ENCODE measurements around the gene CADM4. TPM values are rescaled to one million over a fixed set of nuclear protein-coding genes. Genes with fewer than 3 reads are reported as not detected.
"Not testable (repeated sequence)": the region's sequence is repeated elsewhere in the genome, so short reads cannot be mapped to it uniquely, and the experiment has no call there.

CADM4 gene
- total and polyA plus RNA-seq, 4 donors = 5.9 to 12.2 (median 7.5) TPM

- 50 to 76% methylated on average over 28 of the region's 28 CpGs for WGBS, 2 donors
- H3K9ac ChIP-seq (ENCODE audit: insufficient read depth in 1 of 2, low read length in 2 of 2) = no peak overlapping the region
- DNase-seq = no peak
- TF ChIP-seq CTCF (IDR thresholded peaks at IDR 0.05; ENCODE audit: control extremely low read depth, extremely low read depth) = no peak
- peaks cover 6 to 26% (median 17%) of the 10 kb centered on the region in 4 donors for H3K36me3 ChIP-seq (ENCODE audit: control insufficient read depth in 4 of 4, insufficient read depth in 4 of 4, low read length in 4 of 4)
- H3K9me3 ChIP-seq (ENCODE audit: control insufficient read depth in 4 of 4, insufficient read depth in 3 of 4, low read length in 3 of 4) = no peaks in the 10 kb centered on the region
- H3K4me1 ChIP-seq (ENCODE audit: control insufficient read depth in 5 of 5, insufficient read depth in 5 of 5, low read length in 5 of 5) = no peaks in the 10 kb centered on the region
- H3K4me3 ChIP-seq = no peak overlapping the region
- no peak for ATAC-seq (ENCODE audit: insufficient read depth, low FRiP score)
- no peaks in the 10 kb centered on the region for H3K27me3 ChIP-seq (ENCODE audit: control insufficient read depth in 3 of 3, insufficient read depth in 3 of 3, low read length in 2 of 3)
- H3K27ac ChIP-seq (ENCODE audit: low read depth in 1 of 2, low read length in 1 of 2) = no peak overlapping the region
Observed at GRCh38 chr19:43607238-43608205, 32.1 kb downstream of the CADM4 start.

GRCh38 chr19:43606569-43607229 is 33.0 kb downstream of the CADM4 start:
- H3K27me3 ChIP-seq (ENCODE audit: control insufficient read depth in 3 of 3, insufficient read depth in 3 of 3, low read length in 2 of 3) = no peaks in the 10 kb centered on the region
- H3K36me3 ChIP-seq (ENCODE audit: control insufficient read depth in 4 of 4, insufficient read depth in 4 of 4, low read length in 4 of 4) = peaks cover 6 to 22% (median 12%) of the 10 kb centered on the region in 4 donors
- H3K4me3 ChIP-seq = no peak overlapping the region
- H3K9me3 ChIP-seq (ENCODE audit: control insufficient read depth in 4 of 4, insufficient read depth in 3 of 4, low read length in 3 of 4) = no peaks in the 10 kb centered on the region
- DNase-seq (no peak), ATAC-seq (ENCODE audit: insufficient read depth, low FRiP score) (no peak)
- H3K27ac ChIP-seq (ENCODE audit: low read depth in 1 of 2, low read length in 1 of 2) = no peak overlapping the region
- H3K4me1 ChIP-seq (ENCODE audit: control insufficient read depth in 5 of 5, insufficient read depth in 5 of 5, low read length in 5 of 5) = no peaks in the 10 kb centered on the region
- WGBS, 2 donors = 92 to 95% methylated on average over 7 of the region's 7 CpGs
- TF ChIP-seq CTCF (IDR thresholded peaks at IDR 0.05; ENCODE audit: control extremely low read depth, extremely low read depth) = no peak
- H3K9ac ChIP-seq (ENCODE audit: insufficient read depth in 1 of 2, low read length in 2 of 2) = no peak overlapping the region

- Histone ChIP-seq H3K27ac (ENCODE audit: low read depth in 1 of 2, low read length in 1 of 2) (no peak overlapping the region), H3K9me3 (ENCODE audit: control insufficient read depth in 4 of 4, insufficient read depth in 3 of 4, low read length in 3 of 4) (no peaks in the 10 kb centered on the region), H3K4me3 (no peak overlapping the region), H3K27me3 (ENCODE audit: control insufficient read depth in 3 of 3, insufficient read depth in 3 of 3, low read length in 2 of 3) (no peaks in the 10 kb centered on the region), H3K9ac (ENCODE audit: insufficient read depth in 1 of 2, low read length in 2 of 2) (no peak overlapping the region), H3K36me3 (ENCODE audit: control insufficient read depth in 4 of 4, insufficient read depth in 4 of 4, low read length in 4 of 4) (peaks cover 6 to 21% (median 14%) of the 10 kb centered on the region in 4 donors), H3K4me1 (ENCODE audit: control insufficient read depth in 5 of 5, insufficient read depth in 5 of 5, low read length in 5 of 5) (no peaks in the 10 kb centered on the region)
- ATAC-seq (ENCODE audit: insufficient read depth, low FRiP score) (no peak), DNase-seq (no peak)
- TF ChIP-seq CTCF (IDR thresholded peaks at IDR 0.05; ENCODE audit: control extremely low read depth, extremely low read depth) = no peak
- 87 to 88% methylated on average over 7 of the region's 7 CpGs for WGBS, 2 donors
Observed at GRCh38 chr19:43605875-43606568, 33.6 kb downstream of the CADM4 start.

GRCh38 chr19:43600326-43600725 is 39.3 kb downstream of the CADM4 start:
- Histone ChIP-seq H3K36me3 (ENCODE audit: control insufficient read depth in 4 of 4, insufficient read depth in 4 of 4, low read length in 4 of 4) (peaks cover 3 to 21% (median 6%) of the 10 kb centered on the region in 4 donors), H3K4me1 (ENCODE audit: control insufficient read depth in 5 of 5, insufficient read depth in 5 of 5, low read length in 5 of 5) (peaks cover 0 to 14% (median 6%) of the 10 kb centered on the region in 5 donors)
- not testable (repeated sequence) for H3K4me3 ChIP-seq; H3K27me3 ChIP-seq (ENCODE audit: control insufficient read depth in 3 of 3, insufficient read depth in 3 of 3, low read length in 2 of 3); ATAC-seq (ENCODE audit: insufficient read depth, low FRiP score); H3K9me3 ChIP-seq (ENCODE audit: control insufficient read depth in 4 of 4, insufficient read depth in 3 of 4, low read length in 3 of 4); H3K9ac ChIP-seq (ENCODE audit: insufficient read depth in 1 of 2, low read length in 2 of 2); H3K27ac ChIP-seq (ENCODE audit: low read depth in 1 of 2, low read length in 1 of 2); DNase-seq
- WGBS, 2 donors = 84 to 86% methylated on average over 5 of the region's 5 CpGs
